ENCODE results near the gene SH2D3C. TPM values are rescaled to one million over a fixed set of nuclear protein-coding genes. Genes with fewer than 3 reads are reported as not detected.
A peak's percentile ranks its signal among the peaks of the same experiment; 100 is the strongest.

Gene SH2D3C
- total and polyA plus RNA-seq, 10 of the 15 experiments (the other 5 are each of a cell fraction or from before 2014, with no cell fraction given): 1.2 to 23.5 (median 16.2) TPM

GRCh38 chr9:127738666-127739065, 39.8 kb downstream of the SH2D3C start:
- DNase-seq (ENCODE audit: low read depth, low spot score): no peak
- FAIRE-seq: no peak
- ChIA-PET SMC1A (ENCODE audit: uncharacterized antibody, unreplicated experiment) (no interaction called here), POLR2A (interaction anchor here (2.0 kb wide), 1 partner anchor 46 kb away, joined by 8 read pairs; the partner anchor contains the start of gene CDK9), CTCF (interaction anchor here (1.3 kb wide), 1 partner anchor 32 kb away, joined by 3 read pairs; no protein-coding TSS in a partner anchor), RAD21 (ENCODE audit: unreplicated experiment) (no interaction called here)
- intact Hi-C loops (cut with micrococcal nuclease; ENCODE audit: unreplicated experiment): no loop called here
- Histone ChIP-seq H3K4me2 (ENCODE audit: control insufficient read depth, insufficient read depth) (no peak overlapping the region), H3K27me3 (replicated peaks in 1 of 2; ENCODE audit: control insufficient read depth in 2 of 2, insufficient read depth in 2 of 2, low read length in 1 of 2) (no peaks in the 10 kb centered on the region), H3K4me3 (no peak overlapping the region), H2AFZ (ENCODE audit: control insufficient read depth, low read depth, low read length) (no peak overlapping the region), H4K20me1 (ENCODE audit: control insufficient read depth, insufficient read depth) (no peaks in the 10 kb centered on the region), H3K9me3 (replicated peaks; ENCODE audit: control insufficient read depth, insufficient read depth, low read length) (no peaks in the 10 kb centered on the region), H3K4me1 (ENCODE audit: control insufficient read depth, insufficient read depth, low read length) (peaks cover 6% of the 10 kb centered on the region), H3K79me2 (ENCODE audit: control insufficient read depth, insufficient read depth, low read length) (no peaks in the 10 kb centered on the region), H3K36me3 (ENCODE audit: control insufficient read depth in 2 of 2, insufficient read depth in 2 of 2, low read length in 1 of 2) (peaks cover 6 to 7% of the 10 kb centered on the region in 2 experiments; a peak in 3 of 4 replicates), H3K27ac (ENCODE audit: control insufficient read depth, insufficient read depth) (no peak overlapping the region), H3K9ac (ENCODE audit: control insufficient read depth, insufficient read depth, low read length) (no peak overlapping the region)
- TF ChIP-seq NKRF (conservative IDR thresholded peaks at IDR 0.05): no peak
- TF ChIP-seq ZBTB4 (CRISPR knock-in tag; IDR thresholded peaks at IDR 0.05): no peak
- TF ChIP-seq CBFB (IDR thresholded peaks at IDR 0.05; ENCODE audit: low read depth): no peak
- no peak for TF ChIP-seq ZNF217 (IDR thresholded peaks at IDR 0.05)
- TF ChIP-seq NR2C1 (IDR thresholded peaks at IDR 0.05): no peak
- TF ChIP-seq, protein P1, sequence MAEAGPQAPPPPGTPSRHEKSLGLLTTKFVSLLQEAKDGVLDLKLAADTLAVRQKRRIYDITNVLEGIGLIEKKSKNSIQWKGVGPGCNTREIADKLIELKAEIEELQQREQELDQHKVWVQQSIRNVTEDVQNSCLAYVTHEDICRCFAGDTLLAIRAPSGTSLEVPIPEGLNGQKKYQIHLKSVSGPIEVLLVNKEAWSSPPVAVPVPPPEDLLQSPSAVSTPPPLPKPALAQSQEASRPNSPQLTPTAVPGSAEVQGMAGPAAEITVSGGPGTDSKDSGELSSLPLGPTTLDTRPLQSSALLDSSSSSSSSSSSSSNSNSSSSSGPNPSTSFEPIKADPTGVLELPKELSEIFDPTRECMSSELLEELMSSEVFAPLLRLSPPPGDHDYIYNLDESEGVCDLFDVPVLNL (IDR thresholded peaks at IDR 0.05; ENCODE audit: low read depth, low read length): no peak
- TF ChIP-seq HDAC2 (IDR thresholded peaks at IDR 0.05): no peak
- TF ChIP-seq FOS (IDR thresholded peaks at IDR 0.05; ENCODE audit: borderline replicate concordance, extremely low read depth, insufficient read length): no peak
- no peak for TF ChIP-seq IRF4 (IDR thresholded peaks at IDR 0.05; ENCODE audit: low read depth, low read length)
- no peak for TF ChIP-seq KDM1A (IDR thresholded peaks at IDR 0.05; ENCODE audit: borderline replicate concordance)
- no peak for TF ChIP-seq POLR2AphosphoS5 (IDR thresholded peaks at IDR 0.05; ENCODE audit: low read length)
- TF ChIP-seq ZNF592 (IDR thresholded peaks at IDR 0.05): no peak
- no peak for TF ChIP-seq SRF (IDR thresholded peaks at IDR 0.05; ENCODE audit: low read depth in 2 of 2, low read length in 2 of 2)
- TF ChIP-seq GABPA (IDR thresholded peaks at IDR 0.05; ENCODE audit: low read depth): no peak
- TF ChIP-seq MXI1 (IDR thresholded peaks at IDR 0.05; ENCODE audit: low read depth, low read length): no peak
- TF ChIP-seq ZNF622 (IDR thresholded peaks at IDR 0.05): no peak
- in situ Hi-C loops (cut with MboI): loop anchor here (5.0 kb wide), 1 partner anchor 174 kb away; no protein-coding TSS in a partner anchor
- 93% methylated on average over 13 of the region's 13 CpGs for WGBS (ENCODE audit: insufficient coverage, insufficient replicate concordance, low lambda C conversion rate, missing lambda C conversion rate)
- ATAC-seq: no peak
- TSS peak; percentile 33 for BruUV-seq (replicated peaks)

Data from GM12878 (cell line).